GM19043 (cell line): ENCODE results near the gene WFDC6.
"Not testable (repeated sequence)": the region's sequence is repeated elsewhere in the genome, so short reads cannot be mapped to it uniquely, and the experiment has no call there.

ENCODE experiments used
- ATAC-seq: cut with Tn5 transposase; IDR thresholded peaks from one replicate; pipeline ENCODE4 v1.9.1; 2021; ENCODE audit warnings: low read depth; ENCODE audit not compliant: unreplicated experiment

The WFDC6 gene

DNA sequence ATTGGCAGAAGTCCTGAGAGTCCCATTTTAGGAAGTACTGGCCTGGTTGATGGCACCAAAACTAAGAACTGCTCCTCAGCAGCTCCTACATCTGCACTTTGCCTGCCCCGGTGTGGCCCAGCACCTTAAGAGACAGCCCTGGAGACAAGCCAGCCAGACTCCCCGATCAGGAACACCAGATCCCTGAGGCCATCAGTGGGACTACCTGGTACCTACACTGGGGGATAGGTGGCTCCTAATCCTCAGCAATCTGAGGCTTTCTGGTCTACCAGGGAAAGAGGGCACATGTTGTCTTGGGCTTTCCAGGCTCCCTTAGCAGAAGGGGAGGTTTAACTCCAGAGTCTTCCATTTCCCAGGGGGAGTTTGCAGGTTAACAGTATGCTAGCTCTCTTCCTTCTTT lies at the start of gene WFDC6:
Gene WFDC6 (minus strand): TSS at position 101 of the 400 bp plus-strand sequence. CDS start 75 bp downstream, at position 26.
- no peak for ATAC-seq

GRCh38 chr20:45588800-45589199 lies 49.5 kb upstream of the WFDC6 start:
- ATAC-seq: no peak

GRCh38 chr20:45585986-45586385 lies 46.7 kb upstream of the WFDC6 start:
- not testable (repeated sequence) for ATAC-seq

DNA sequence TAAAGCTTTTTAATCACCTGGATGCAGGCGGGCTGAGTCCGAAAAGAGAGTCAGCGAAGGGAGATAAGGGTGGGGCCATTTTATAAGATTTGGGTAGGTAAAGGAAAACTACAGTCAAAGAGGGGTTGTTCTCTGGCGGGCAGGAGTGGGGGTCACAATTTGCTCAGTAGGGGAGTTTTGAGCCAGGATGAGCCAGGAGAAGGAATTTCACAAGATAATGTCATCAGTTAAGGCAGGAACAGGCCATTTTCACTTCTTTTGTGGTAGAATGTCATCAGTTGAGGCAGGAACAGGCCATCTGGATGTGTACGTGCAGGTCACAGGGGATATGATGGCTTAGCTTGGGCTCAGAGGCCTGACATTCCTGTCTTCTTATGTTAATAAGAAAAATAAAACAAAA lies 45.0 kb upstream of the WFDC6 start:
- ATAC-seq: not testable (repeated sequence)

- ATAC-seq: no peak
Measured at GRCh38 chr20:45583502-45583901, 44.2 kb upstream of the WFDC6 start.

DNA sequence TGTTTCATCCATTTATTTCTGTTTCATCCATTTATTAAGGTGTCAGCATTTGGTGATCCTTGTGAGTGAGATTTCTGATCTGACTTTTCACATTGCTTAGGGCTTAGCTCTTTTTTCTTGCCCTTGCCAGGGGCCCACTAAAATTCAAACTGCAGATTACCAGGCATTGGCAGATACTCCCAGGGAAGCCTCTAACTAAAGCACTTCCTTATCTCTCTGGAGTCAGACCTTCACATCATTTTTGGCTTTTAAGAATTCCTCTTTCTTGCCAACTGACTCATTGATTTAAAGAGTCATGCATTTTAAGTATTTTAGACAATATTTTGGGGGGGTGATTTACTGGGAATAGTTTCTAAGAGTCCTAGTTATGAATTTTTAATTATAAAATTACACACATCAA lies 42.4 kb upstream of the WFDC6 start:
- no peak for ATAC-seq

GRCh38 chr20:45579184-45579583 lies 39.9 kb upstream of the WFDC6 start, which contains the start of gene WFDC8:
WFDC8 (minus strand) TSS chr20:45579284; CDS start chr20:45579247, 37 bp downstream.
- ATAC-seq: no peak

- no peak for ATAC-seq
Measured at GRCh38 chr20:45578231-45578630, 38.9 kb upstream of the WFDC6 start.

DNA sequence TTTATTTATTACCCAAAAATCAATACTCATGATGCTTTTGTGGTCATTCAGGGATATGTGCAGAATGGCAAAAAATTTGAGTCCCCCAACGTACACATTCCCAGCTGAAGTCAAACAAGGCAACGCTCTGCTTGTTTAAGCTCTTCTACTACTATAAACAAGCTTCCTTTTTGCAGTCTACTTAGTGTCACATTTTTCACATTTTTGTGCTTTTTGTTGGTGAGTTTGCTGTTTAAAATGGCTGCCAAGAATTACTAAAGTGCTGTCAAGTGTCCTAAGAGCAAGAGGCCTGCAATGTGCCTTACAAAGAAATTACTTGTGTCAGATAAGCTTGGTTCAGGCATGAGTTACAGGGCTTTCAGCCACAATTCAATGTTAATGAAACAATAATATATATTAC lies 37.7 kb upstream of the WFDC6 start:
- no peak for ATAC-seq

- ATAC-seq: no peak
Measured at GRCh38 chr20:45575931-45576330, 36.6 kb upstream of the WFDC6 start.

- ATAC-seq: not testable (repeated sequence)
Measured at GRCh38 chr20:45569650-45570049, 30.4 kb upstream of the WFDC6 start.

- no peak for ATAC-seq
Measured at GRCh38 chr20:45564760-45565276, 25.5 kb upstream of the WFDC6 start.

GRCh38 chr20:45555198-45555597 lies 15.9 kb upstream of the WFDC6 start:
- ATAC-seq: no peak

DNA sequence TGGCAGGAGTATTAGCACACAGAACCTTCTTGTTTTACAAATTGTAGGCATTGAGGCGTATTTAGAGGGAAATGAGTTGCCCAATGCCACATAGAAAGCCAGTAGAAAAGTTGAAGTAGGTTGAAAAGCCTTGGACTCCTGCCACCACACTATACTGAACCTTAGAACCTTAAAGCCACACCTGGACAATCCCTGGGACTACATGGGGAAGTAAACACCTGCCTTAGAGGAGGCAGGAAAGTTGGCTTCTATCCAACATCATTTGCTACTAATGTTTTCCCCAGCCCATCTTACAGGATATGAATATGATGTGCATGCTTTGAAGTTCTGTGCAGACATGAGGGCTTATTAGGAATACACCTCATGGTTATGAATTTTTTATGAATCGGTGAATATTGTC lies 13.2 kb upstream of the WFDC6 start:
- ATAC-seq: no peak

- ATAC-seq: no peak
Measured at GRCh38 chr20:45550765-45551164, 11.5 kb upstream of the WFDC6 start.

GRCh38 chr20:45548410-45548809 lies 9.1 kb upstream of the WFDC6 start:
- no peak for ATAC-seq

- ATAC-seq: no peak
Measured at GRCh38 chr20:45547206-45547770, 8.0 kb upstream of the WFDC6 start, which contains the start of gene EPPIN. EPPIN (minus strand) TSS chr20:45547401; CDS start chr20:45547357, 44 bp downstream.

DNA sequence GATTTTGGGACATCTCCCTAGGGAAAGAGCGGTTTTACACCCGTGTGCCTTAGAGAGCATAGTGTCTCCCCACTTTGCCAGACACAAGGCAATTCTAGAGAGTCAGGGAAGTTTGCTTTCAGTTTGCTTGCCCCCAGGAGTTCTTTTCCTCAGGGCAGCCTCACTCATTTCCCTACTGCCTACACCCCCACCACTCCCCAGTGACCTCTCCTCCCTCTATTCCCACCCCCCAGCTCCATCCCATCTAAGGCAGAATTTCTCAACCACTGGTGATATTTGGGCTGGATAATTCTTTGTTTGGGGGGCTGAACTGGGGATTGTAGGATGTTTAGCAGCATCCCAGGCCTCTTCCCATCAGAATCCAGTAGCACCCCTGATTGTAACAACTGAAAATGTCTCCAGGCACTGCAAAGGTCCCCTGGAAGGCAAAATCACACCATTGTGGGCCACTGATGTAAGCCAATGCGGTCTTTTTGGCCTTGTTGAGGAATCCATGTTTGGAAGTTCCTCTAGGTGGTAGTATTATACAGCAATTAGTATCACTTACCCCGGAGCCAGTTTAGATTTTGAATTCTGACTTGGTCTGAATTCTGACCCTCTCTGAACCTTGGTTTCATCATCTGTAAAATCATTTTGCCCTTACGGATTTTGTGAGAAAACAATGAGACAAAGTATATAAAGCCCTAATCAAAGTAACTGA lies 6.6 kb upstream of the WFDC6 start:
- no peak for ATAC-seq

- ATAC-seq: no peak
Measured at GRCh38 chr20:45545351-45545750, 6.1 kb upstream of the WFDC6 start.

GRCh38 chr20:45538209-45538799 lies 978 bp downstream of the WFDC6 start:
- ATAC-seq: no peak

GRCh38 chr20:45527294-45527693 lies 12.0 kb downstream of the WFDC6 start:
- ATAC-seq: no peak

- no peak for ATAC-seq
Measured at GRCh38 chr20:45523821-45524220, 15.5 kb downstream of the WFDC6 start.
